Endothelial cell of umbilical vein (primary cell): ENCODE results near the gene CNMD. TPM values are rescaled to one million over a fixed set of nuclear protein-coding genes. Genes with fewer than 3 reads are reported as not detected.

Source experiments
- BruUV-seq: library from RNA; stranded (reverse); fragments of 400-500 nt; replicated peaks from 2 replicates; lab custom pipeline; 2021; lab: Mats Ljungman, UMichigan
- CTCF ChIA-PET: fragments of 300-600, 350-600 bp; sonication (Branson Sonifier 250); formaldehyde crosslinking; loops from one replicate; lab custom pipeline; 2021; ENCODE audit warnings: antibody characterized with exemption, inconsistent platforms; lab: Charles Lee
- POLR2A ChIA-PET: fragments of 300-600, 350-600 bp; sonication (Branson Sonifier 250); formaldehyde crosslinking; loops from one replicate; lab custom pipeline; 2021; ENCODE audit warnings: antibody characterized with exemption, inconsistent platforms; lab: Charles Lee
- DNase-seq: peaks from one replicate; pipeline ENCODE4 v3.0.0-alpha.2; 2011; ENCODE audit warnings: low read depth, low spot score
- FAIRE-seq: peaks from 2 replicates; lab custom pipeline; 2011; peaks lifted over from hg19 to GRCh38; lab: Jason Lieb, UNC
- H2AFZ ChIP-seq: 2 replicates; pipeline ENCODE4 v1.6.0; 2012; ENCODE audit warnings: low read depth, low read length, control low read depth, inconsistent platforms
- H3K27ac ChIP-seq: 2 replicates; pipeline ENCODE4 v1.5.1; 2011; ENCODE audit warnings: low read depth, mild to moderate bottlenecking, control low read depth, low read length, moderate library complexity; ENCODE audit not compliant: insufficient read depth
- H3K27me3 ChIP-seq, 2 experiments: 2 replicates each; pipeline versions ENCODE4 v1.6.0 to v1.6.1; 2011; ENCODE audit warnings: low read length in 2 of 2, mixed read lengths in 1 of 2; ENCODE audit not compliant: control insufficient read depth in 2 of 2, insufficient read depth in 2 of 2
- H3K36me3 ChIP-seq, 2 experiments: 2 replicates in 1 of 2; 3 replicates in 1 of 2; pipeline ENCODE4 v1.5.1; 2011; ENCODE audit warnings: low read length in 2 of 2, mild to moderate bottlenecking in 1 of 2, moderate library complexity in 1 of 2; ENCODE audit not compliant: control insufficient read depth in 2 of 2, insufficient read depth in 2 of 2; ENCODE audit errors: extremely low read depth in 1 of 2
- H3K4me1 ChIP-seq: 3 replicates; pipeline ENCODE4 v1.5.1; 2011; ENCODE audit warnings: mild to moderate bottlenecking, low read length; ENCODE audit not compliant: control insufficient read depth, insufficient read depth; ENCODE audit errors: extremely low read depth
- H3K4me2 ChIP-seq: 2 replicates; pipeline ENCODE4 v1.6.1; 2011; ENCODE audit warnings: low read length, control low read depth, mixed read lengths; ENCODE audit not compliant: insufficient read depth
- H3K4me3 ChIP-seq, 3 experiments: fragments of 200-600 bp in 1 of 3; sonication (generic), shearing (Covaris generic) in 1 of 3; replicated peaks in 1 of 3; 2 replicates each; pipeline ENCODE4 v1.5.1; 2011 to 2016; ENCODE audit warnings: control low read depth in 3 of 3, low read length in 3 of 3, mild to moderate bottlenecking in 2 of 3, inconsistent platforms in 1 of 3, low read depth in 1 of 3, moderate library complexity in 1 of 3; ENCODE audit not compliant: insufficient read depth in 1 of 3
- H3K79me2 ChIP-seq: 2 replicates; pipeline ENCODE4 v1.6.0; 2012; ENCODE audit warnings: low read length, inconsistent platforms; ENCODE audit not compliant: control insufficient read depth, insufficient read depth
- H3K9ac ChIP-seq: replicated peaks from 2 replicates; pipeline ENCODE3; 2011; ENCODE audit warnings: low read length, control low read depth; ENCODE audit not compliant: insufficient read depth; ENCODE audit errors: extremely low read depth
- H3K9me1 ChIP-seq: replicated peaks from 3 replicates; pipeline ENCODE4 v1.6.0; 2011; ENCODE audit warnings: mild to moderate bottlenecking, low read length; ENCODE audit not compliant: control insufficient read depth, insufficient read depth; ENCODE audit errors: extremely low read depth
- H3K9me3 ChIP-seq: replicated peaks from 2 replicates; pipeline ENCODE4 v1.5.1; 2012; ENCODE audit warnings: low read length, inconsistent platforms; ENCODE audit not compliant: control insufficient read depth, insufficient read depth
- H4K20me1 ChIP-seq: replicated peaks from 2 replicates; pipeline ENCODE3; 2011; ENCODE audit warnings: mild to moderate bottlenecking, low read length; ENCODE audit not compliant: control insufficient read depth, insufficient read depth; ENCODE audit errors: extremely low read depth
- EZH2 ChIP-seq: IDR thresholded peaks from 2 replicates; pipeline ENCODE4 v1.6.1; 2012; ENCODE audit warnings: borderline replicate concordance, low read depth, mild to moderate bottlenecking, moderate library complexity, low read length, inconsistent platforms; ENCODE audit not compliant: severe bottlenecking
- FOS ChIP-seq: IDR thresholded peaks from 2 replicates; pipeline ENCODE4 v1.6.1; 2011; ENCODE audit warnings: mild to moderate bottlenecking, low read length, moderate library complexity, borderline replicate concordance; ENCODE audit not compliant: insufficient read depth
- GATA2 ChIP-seq: IDR thresholded peaks from 2 replicates; pipeline ENCODE4 v1.7.0; 2011; ENCODE audit warnings: low read depth, mild to moderate bottlenecking, moderate library complexity, mixed read lengths, low read length; ENCODE audit not compliant: insufficient read length, insufficient read depth
- JUN ChIP-seq: IDR thresholded peaks from 2 replicates; pipeline ENCODE4 v1.6.1; 2011; ENCODE audit warnings: borderline replicate concordance, low read depth; ENCODE audit not compliant: insufficient read length, insufficient read depth
- MYC ChIP-seq: IDR thresholded peaks from one replicate; pipeline ENCODE4 v1.6.1; 2011; ENCODE audit warnings: mild to moderate bottlenecking, low read depth, low read length
- POLR2A ChIP-seq: IDR thresholded peaks from 2 replicates; pipeline ENCODE4 v1.6.1; 2012; ENCODE audit warnings: low read depth, mild to moderate bottlenecking, control low read depth, low read length
- POLR2AphosphoS5 ChIP-seq: IDR thresholded peaks from 2 replicates; pipeline ENCODE4 v1.6.1; 2012; ENCODE audit warnings: low read depth, mild to moderate bottlenecking, control low read depth, low read length, moderate library complexity; ENCODE audit not compliant: insufficient read depth
- dilution Hi-C: fragments of 300-500 bp; cut with MboI; formaldehyde crosslinking; loops from one replicate; pipeline ENCODE4 v1.15.0; 2019; ENCODE audit warnings: low sequenced_read_pairs; ENCODE audit not compliant: extremely low pct_ligation_motif_present
- intact Hi-C: fragments of 100-400 bp; cut with micrococcal nuclease; formaldehyde crosslinking; loops from one replicate; pipeline ENCODE4 v1.10.0; 2022
- polyA plus RNA-seq, 4 experiments: library from polyadenylated mRNA; depleted of rRNA in 3 of 4; stranded (reverse) in 3 of 4; unstranded in 1 of 4; fragments of >200 nt; gene quantifications; 2 replicates each; pipeline versions ENCODE4 v1.2.1 to v1.2.3, GENCODE V29; 2011 to 2012; ENCODE audit warnings: missing spikeins in 1 of 4
- total RNA-seq: library from RNA; stranded (reverse); gene quantifications from 2 replicates; pipeline ENCODE4 v1.2.3, GENCODE V29; 2021
- TF ChIP-seq, protein P1 (sequence below): IDR thresholded peaks from 2 replicates; pipeline ENCODE4 v1.6.1; 2011; ENCODE audit not compliant: insufficient read depth, insufficient read length
- TF ChIP-seq, protein P2 (sequence below), 2 donors: IDR thresholded peaks; 1 replicate in 1 of 2; 2 replicates in 1 of 2; pipeline ENCODE4 v1.5.1; 2011; ENCODE audit warnings: low read length in 2 of 2, mild to moderate bottlenecking in 2 of 2, moderate library complexity in 2 of 2, control low read depth in 1 of 2, inconsistent platforms in 1 of 2, low read depth in 1 of 2; ENCODE audit not compliant: insufficient read depth in 1 of 2; ENCODE audit errors: extremely low read depth in 1 of 2

The CNMD gene
- total and polyA plus RNA-seq, 2 donors (not counting 3 experiments of a cell fraction or from before 2014, with no cell fraction given): not detected

DNA sequence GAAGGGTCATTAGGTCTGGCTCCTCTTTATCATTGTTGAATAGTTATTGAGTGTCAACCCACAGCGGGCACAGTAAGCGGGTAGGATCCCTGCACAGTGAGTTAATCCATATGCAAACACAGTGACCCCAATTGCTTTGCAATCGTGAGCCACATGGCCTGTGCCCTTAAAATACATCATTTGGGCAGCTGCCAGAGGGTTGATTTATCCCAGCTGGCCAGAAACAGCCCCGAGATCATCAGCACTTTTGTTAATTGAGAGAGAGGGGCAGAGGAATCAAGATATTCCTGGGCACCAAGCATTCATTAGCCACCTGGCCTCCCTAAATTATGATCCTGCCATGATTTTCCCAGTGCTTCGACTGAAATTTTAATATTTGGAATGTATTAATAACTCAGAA is 9.8 kb upstream of the CNMD start:
- no peak overlapping the region for H3K9ac ChIP-seq
- no peak for FAIRE-seq
- no peak overlapping the region for H2AFZ ChIP-seq
- H3K27me3 ChIP-seq: peaks cover 6 to 8% of the 10 kb centered on the region in 2 experiments
- no peaks in the 10 kb centered on the region for H3K9me1 ChIP-seq
- dilution Hi-C loops (no loop called here), intact Hi-C loops (no loop called here)
- TF ChIP-seq, protein P1, sequence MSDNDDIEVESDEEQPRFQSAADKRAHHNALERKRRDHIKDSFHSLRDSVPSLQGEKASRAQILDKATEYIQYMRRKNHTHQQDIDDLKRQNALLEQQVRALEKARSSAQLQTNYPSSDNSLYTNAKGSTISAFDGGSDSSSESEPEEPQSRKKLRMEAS: no peak
- TF ChIP-seq POLR2AphosphoS5 (no peak), GATA2 (no peak), JUN (no peak), EZH2 (no peak), MYC (no peak), FOS (no peak), POLR2A (no peak)
- TF ChIP-seq, protein P2, sequence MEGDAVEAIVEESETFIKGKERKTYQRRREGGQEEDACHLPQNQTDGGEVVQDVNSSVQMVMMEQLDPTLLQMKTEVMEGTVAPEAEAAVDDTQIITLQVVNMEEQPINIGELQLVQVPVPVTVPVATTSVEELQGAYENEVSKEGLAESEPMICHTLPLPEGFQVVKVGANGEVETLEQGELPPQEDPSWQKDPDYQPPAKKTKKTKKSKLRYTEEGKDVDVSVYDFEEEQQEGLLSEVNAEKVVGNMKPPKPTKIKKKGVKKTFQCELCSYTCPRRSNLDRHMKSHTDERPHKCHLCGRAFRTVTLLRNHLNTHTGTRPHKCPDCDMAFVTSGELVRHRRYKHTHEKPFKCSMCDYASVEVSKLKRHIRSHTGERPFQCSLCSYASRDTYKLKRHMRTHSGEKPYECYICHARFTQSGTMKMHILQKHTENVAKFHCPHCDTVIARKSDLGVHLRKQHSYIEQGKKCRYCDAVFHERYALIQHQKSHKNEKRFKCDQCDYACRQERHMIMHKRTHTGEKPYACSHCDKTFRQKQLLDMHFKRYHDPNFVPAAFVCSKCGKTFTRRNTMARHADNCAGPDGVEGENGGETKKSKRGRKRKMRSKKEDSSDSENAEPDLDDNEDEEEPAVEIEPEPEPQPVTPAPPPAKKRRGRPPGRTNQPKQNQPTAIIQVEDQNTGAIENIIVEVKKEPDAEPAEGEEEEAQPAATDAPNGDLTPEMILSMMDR (IDR thresholded peaks at IDR 0.05; ENCODE audit: extremely low read depth in 1 of 2, insufficient read depth in 1 of 2, low read depth in 1 of 2, low read length in 2 of 2): no peak
- no peak overlapping the region for H3K27ac ChIP-seq
- no peak overlapping the region for H3K4me3 ChIP-seq
- no peaks in the 10 kb centered on the region for H3K4me1 ChIP-seq
- no peak overlapping the region for H3K4me2 ChIP-seq
- ChIA-PET CTCF (no interaction called here), POLR2A (no interaction called here)
- no peaks in the 10 kb centered on the region for H3K79me2 ChIP-seq
- no peaks in the 10 kb centered on the region for H4K20me1 ChIP-seq
- no peaks in the 10 kb centered on the region for H3K9me3 ChIP-seq
- no peak for DNase-seq
- no peaks in the 10 kb centered on the region for H3K36me3 ChIP-seq
- BruUV-seq: no TSS peak
